CD4-positive, alpha-beta T cell treated with Interleukin-15 for 4 hours (primary cell): ENCODE results near the gene DNAAF6.

Experiments
- DNase-seq: peaks from one replicate; pipeline ENCODE4 v3.0.0-alpha.2; 2020; ENCODE audit warnings: low spot score

The DNAAF6 gene

DNA sequence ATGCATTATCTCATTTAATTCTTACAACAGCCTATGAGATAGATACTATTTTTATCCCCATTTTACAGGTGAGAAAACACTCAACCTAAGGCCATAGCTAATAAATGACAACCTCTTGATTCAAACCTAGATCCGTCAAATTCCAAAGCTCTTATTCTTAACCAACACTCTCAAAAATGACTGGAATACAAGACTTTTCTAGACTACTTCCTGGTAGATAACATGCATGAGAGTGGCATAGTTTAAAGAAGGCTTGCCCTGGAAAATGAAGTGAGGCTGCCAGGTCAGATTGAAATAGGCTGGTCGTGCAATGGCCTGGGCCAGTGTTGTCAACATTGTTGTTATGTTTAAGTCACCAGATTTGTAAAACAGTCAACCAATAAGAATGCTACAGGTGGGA lies 86.6 kb downstream of the DNAAF6 start:
- no peak for DNase-seq
